Stimulated activated CD8-positive, alpha-beta memory T cell treated with anti-CD3 and anti-CD28 coated beads, Interleukin-15, amount 100 ng/mL, for 48 hours (primary cell): ENCODE measurements around the gene LRRC23.
"Not testable (repeated sequence)": the region's sequence is repeated elsewhere in the genome, so short reads cannot be mapped to it uniquely, and the experiment has no call there.

Experiments
- DNase-seq, 2 donors: peaks; one replicate each; pipeline ENCODE4 v3.0.0-alpha.2; 2020; ENCODE audit warnings: low read depth in 2 of 2

The LRRC23 gene

GRCh38 chr12:6902448-6902847 is 2.2 kb upstream of the LRRC23 start:
- DNase-seq = no peak

- no peak for DNase-seq
These were observed 900 bp upstream of the LRRC23 start for GRCh38 chr12:6903722-6904121.

GRCh38 chr12:6905414-6906040 is 905 bp downstream of the LRRC23 start:
- DNase-seq = no peak

GRCh38 chr12:6908141-6908540 is 3.5 kb downstream of the LRRC23 start:
- DNase-seq = not testable (repeated sequence)

GRCh38 chr12:6909421-6910145 is 5.0 kb downstream of the LRRC23 start:
- no peak for DNase-seq

GRCh38 chr12:6912164-6912935 is 7.7 kb downstream of the LRRC23 start:
- no peak for DNase-seq

GRCh38 chr12:6914246-6914946 is 9.8 kb downstream of the LRRC23 start, which contains the start of gene ENO2:
ENO2 (plus strand) TSS chr12:6914580; CDS start chr12:6915833, 1,253 bp downstream.
- DNase-seq = peak; percentile 76 to 79

- no peak for DNase-seq
These were observed 10.5 kb downstream of the LRRC23 start for GRCh38 chr12:6914947-6915788.

- DNase-seq = no peak
These were observed 11.2 kb downstream of the LRRC23 start for GRCh38 chr12:6915789-6916285.

- no peak for DNase-seq
These were observed 12.0 kb downstream of the LRRC23 start for GRCh38 chr12:6916426-6917200.

- DNase-seq = no peak
These were observed 13.0 kb downstream of the LRRC23 start for GRCh38 chr12:6917491-6918231.

- no peak for DNase-seq
These were observed 15.0 kb downstream of the LRRC23 start for GRCh38 chr12:6919588-6919987.

GRCh38 chr12:6921539-6921938 is 16.9 kb downstream of the LRRC23 start:
- no peak for DNase-seq

GRCh38 chr12:6921996-6922946 is 17.6 kb downstream of the LRRC23 start:
- DNase-seq = no peak

- DNase-seq = no peak
These were observed 18.5 kb downstream of the LRRC23 start for GRCh38 chr12:6923003-6923732.

- DNase-seq = no peak
These were observed 19.2 kb downstream of the LRRC23 start for GRCh38 chr12:6923851-6924250.

- DNase-seq = no peak
These were observed 20.6 kb downstream of the LRRC23 start for GRCh38 chr12:6925239-6925539.
